Stimulated activated CD4-positive, alpha-beta T cell treated with anti-CD3 and anti-CD28 coated beads, Interleukin-15, amount 100 ng/mL, for 1 hour (primary cell): ENCODE measurements around the gene MED13L.

Experiments used
- DNase-seq, 2 donors: peaks; one replicate each; pipeline ENCODE4 v3.0.0-alpha.2; 2020; ENCODE audit warnings: low read depth in 1 of 2, low spot score in 1 of 2

MED13L gene

GRCh38 chr12:116026768-116027550 lies 250.5 kb downstream of the MED13L start:
- no peak for DNase-seq

GRCh38 chr12:116026346-116026745 lies 251.1 kb downstream of the MED13L start:
- DNase-seq: no peak

GRCh38 chr12:116024769-116025168 lies 252.7 kb downstream of the MED13L start:
- no peak for DNase-seq

DNA sequence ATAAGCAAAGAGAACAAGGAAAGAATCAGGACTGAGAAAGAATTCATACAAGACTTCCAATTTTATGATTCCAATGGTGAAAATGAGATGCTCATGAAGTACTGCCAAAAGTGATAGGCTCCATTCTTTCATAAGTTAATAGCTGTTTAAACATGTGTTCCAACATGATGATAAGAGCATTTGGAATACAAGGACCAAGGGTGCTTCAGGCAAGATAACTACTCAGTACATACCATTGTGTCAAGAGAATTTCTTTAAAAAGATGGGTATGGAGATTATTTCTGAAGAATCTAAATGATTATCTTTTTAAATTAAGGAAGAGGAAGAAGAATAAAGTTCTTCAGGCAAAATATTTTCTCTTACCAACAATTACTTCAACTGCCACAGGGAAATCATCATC lies 258.1 kb downstream of the MED13L start:
- no peak for DNase-seq

DNA sequence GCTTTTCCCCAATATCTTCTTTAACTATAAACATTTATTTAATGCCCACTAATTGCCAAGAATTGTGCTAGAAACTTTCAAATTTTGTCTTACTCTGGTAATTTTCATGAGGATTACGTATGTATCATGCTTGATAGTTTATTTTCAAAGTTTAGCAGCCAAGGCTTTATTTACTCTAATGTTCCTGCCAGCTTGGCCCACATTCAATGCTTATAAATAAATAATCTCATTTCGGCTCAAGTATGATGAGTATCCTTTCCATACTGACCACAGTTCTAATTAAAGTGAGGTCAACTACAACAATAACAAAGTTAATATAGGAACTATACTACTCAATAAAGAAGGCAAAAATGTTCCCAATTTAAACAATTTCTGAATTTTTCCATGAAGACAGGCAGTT lies 259.2 kb downstream of the MED13L start:
- DNase-seq: no peak

GRCh38 chr12:116015525-116015924 lies 262.0 kb downstream of the MED13L start:
- no peak for DNase-seq

GRCh38 chr12:116012757-116013156 lies 264.7 kb downstream of the MED13L start:
- DNase-seq: no peak

DNA sequence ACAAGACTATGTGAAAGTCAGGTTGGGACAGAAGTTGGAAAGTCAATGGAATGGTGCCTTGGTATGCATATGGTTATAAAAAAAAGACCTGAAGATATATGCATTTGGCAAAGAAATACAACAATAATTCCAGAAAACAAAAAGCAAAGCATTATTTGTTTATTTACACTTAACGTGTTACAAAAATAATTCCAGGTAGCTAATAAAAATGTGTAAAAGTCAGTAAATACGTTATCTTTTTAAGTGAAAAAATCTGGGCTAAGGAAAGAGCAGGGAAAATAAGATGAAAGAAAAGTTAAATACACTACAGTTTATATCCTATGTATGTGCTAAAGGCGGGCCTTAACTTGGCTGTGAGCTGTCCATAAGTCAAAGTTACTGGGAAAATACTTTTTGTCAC lies 266.3 kb downstream of the MED13L start:
- no peak for DNase-seq

DNA sequence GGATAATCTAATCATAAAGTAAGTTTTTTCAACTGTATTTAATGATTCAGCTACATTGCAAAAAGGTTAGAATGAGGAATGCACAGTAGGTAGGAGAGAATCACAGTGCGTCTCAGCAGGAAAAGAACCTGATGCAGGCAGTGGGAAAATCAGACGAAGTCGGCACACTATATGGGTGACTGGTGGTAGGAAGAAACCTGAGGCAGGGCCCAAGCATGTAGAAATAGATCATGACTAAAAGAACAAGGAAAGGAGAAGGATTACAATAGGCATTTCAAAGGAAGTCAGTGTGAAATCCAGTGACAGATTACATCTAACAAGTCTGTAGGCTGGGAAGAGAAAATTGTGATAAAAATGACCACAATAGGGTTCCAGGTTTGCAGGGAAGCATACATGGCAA lies 267.0 kb downstream of the MED13L start:
- DNase-seq: no peak

DNA sequence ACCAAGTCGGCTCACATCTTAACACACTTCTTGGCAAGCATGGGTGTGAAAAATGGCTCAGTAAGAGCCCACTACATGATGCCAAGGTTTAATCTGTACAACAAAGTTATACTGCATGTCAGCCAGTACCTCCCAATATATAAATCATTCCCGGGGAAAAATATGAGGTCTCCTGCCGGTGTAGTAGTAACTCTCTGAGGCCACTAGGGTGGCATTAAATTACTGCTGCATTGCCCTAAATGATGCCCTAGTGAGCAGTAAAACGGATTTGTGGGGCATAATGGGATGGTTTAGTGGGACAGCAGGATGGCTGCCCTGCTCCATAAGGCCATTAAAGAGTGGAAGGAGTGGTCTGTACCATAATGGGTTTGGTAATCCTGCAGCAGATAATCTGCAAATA lies 267.7 kb downstream of the MED13L start:
- no peak for DNase-seq

DNA sequence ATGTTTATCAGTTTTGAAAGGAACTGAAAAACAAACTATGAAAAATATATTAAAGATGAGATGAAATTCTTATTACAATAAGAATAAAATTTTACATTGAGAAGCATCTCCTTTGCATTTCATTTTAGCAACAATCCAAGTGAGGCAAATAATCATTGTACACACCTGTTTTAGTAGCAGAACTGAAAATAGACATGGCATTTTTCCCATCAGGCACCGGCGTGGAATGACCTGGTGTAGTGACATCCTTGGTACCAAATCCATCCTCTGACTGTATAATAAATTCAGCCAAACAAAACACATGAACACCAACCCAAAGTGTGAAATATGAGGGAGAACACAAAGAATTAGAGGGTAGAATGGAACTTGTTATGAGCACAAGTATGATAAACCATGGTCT lies 271.4 kb downstream of the MED13L start:
- DNase-seq: no peak

DNA sequence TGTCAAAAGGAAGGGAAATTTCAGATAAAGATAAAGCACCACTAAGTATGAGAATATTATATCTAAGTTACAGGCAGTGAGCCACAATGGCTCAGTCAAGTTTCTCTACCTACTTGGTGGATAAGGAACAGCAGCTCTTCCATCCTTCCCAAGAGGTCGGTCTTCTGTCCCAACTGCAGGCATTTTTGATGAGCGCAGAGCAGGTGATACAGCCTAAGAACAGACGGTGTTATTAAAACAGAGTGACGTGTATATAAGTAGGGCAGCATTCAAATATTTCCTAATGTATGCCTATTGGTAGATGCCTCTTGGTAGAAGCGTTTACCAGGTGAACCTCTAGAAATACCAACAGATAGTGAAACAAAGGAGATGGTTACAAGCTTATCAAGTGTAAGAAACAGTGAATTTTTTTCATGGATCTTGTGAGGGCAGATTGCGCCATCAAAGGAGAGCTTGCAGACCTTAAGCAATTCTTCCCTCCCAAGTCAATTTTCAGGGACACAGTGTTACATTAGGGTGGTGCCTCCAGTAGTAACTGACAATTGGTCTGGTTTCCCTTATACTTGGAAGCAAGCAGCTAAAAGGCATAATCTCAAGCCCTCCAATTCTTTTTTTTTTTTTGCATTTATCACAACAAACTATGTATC lies 274.5 kb downstream of the MED13L start:
- no peak for DNase-seq

GRCh38 chr12:116000252-116000651 lies 277.2 kb downstream of the MED13L start:
- DNase-seq: no peak

DNA sequence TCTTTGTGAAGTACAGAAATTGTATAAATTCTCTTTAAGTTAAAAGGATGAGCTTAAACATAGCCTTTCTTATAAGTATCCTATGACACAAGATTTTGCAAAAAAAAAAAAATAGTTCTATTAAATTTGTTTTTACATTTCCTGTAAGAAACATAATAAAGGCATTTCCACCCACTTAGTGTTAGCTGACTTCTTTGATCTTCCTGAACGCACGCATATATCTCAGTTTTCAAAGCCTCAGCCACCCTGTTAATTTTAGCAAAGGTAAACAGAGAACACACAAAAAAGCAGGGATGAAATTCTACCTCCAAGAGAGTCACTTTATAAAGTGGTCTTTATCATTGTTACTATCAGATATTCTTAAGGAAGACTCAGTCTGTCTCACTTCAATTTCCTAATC lies 277.9 kb downstream of the MED13L start:
- no peak for DNase-seq

GRCh38 chr12:115998794-115999478 lies 278.6 kb downstream of the MED13L start:
- no peak for DNase-seq

- no peak for DNase-seq
Observed at GRCh38 chr12:115998119-115998633, 279.3 kb downstream of the MED13L start.

DNA sequence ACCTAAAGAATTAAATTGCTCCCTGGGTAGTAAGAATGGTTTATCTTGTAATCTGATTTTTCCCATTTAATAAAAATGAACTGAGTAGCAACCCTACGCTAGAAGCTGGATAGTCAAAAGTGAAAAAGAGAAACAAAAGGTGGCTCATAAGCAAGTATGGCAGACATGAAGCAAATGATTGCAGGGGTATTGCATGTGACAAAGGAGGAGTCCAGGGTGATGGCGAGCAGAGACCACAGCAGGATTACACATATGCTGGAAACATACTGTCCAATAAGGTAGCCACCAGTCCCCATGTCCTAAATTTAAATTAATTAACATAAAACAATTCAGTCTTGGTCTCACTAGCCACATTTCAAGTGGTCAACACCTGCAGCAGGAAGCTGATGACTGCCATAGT lies 283.8 kb downstream of the MED13L start:
- no peak for DNase-seq

GRCh38 chr12:115990241-115990640 lies 287.3 kb downstream of the MED13L start:
- DNase-seq: no peak

DNA sequence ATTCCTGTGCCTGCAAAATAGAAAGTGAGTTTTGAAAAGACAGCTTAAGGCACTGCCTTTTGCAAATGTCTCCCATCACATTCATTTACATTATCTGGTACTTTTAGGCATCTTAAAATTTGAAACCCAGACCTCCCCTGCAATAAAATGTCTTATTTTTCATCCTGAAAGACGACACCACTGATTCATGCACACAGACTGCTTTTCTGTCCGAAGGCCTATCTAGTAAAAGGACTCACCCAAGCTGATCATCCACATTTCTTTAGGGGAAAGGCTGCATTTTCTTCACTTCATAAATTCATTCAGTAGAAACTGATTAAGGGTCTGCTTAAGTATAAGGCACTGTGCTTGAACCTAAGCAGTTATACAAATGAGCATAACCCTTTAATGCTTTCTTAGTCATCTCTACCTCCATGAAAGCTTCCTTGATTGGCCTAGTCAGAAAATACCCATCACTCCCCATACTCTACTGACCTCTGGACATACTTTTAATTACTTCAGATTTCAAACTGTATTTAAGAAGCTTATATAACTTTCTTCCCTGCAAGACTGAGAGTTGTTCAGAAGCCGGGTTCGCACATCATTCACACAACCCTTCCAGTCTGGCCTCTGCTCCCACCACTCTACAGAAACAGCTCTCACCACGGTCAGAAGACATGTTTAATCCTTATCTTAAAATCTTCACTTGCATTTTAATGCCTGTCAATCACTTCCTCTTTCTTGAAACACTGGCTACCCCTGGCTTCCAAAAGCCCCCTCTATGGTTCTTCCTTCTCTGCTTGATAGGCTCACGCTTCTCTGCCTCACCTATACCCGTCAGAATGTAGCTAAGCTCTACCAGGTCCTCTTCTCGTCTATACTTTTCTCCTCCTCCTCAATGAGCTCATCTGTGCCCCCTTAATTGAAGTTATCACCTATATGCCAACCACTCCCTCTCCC lies 288.6 kb downstream of the MED13L start:
- DNase-seq: no peak

DNA sequence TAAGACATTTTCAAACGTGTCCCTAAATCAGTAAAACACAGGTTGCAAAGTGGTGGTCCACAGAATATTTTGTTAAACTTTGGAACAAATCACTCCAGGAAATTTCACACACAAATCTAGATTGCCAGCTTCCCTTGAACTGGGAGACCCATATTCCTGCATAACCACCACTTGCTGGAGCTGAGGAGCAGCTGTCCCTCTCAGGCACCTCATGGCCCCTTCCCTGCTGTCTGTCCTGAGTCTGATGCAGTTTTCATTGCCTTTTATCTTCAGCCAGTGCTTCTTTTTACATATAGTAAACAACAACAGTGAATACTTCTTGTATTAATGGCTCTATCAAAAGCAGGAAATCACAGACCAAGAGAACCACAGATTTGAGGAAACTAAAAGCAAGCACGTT lies 289.3 kb downstream of the MED13L start:
- no peak for DNase-seq

GRCh38 chr12:115984616-115985015 lies 292.9 kb downstream of the MED13L start:
- DNase-seq: no peak
